Neural crest cell (in vitro differentiated cells): Measurements from ENCODE around the gene PDK2. TPM values are rescaled to one million over a fixed set of nuclear protein-coding genes. Genes with fewer than 3 reads are reported as not detected.

Source experiments
- DNase-seq: peaks from one replicate; pipeline ENCODE4 v3.0.0; 2021; ENCODE audit warnings: low read depth, mixed read lengths, low spot score
- H3K27ac Mint-ChIP-seq: one replicate; pipeline ENCODE4 v1.8.0; 2021; ENCODE audit warnings: mild to moderate bottlenecking, mixed read lengths; ENCODE audit not compliant: unreplicated experiment
- H3K27me3 Mint-ChIP-seq: 2 replicates; pipeline ENCODE4 v1.8.0; 2021; ENCODE audit warnings: low read depth, mild to moderate bottlenecking, mixed read lengths
- H3K36me3 Mint-ChIP-seq: 2 replicates; pipeline ENCODE4 v1.8.0; 2021; ENCODE audit warnings: low read depth, mild to moderate bottlenecking, mixed read lengths
- H3K4me1 Mint-ChIP-seq: 2 replicates; pipeline ENCODE4 v1.8.0; 2021; ENCODE audit warnings: mixed read lengths
- H3K4me3 Mint-ChIP-seq: one replicate; pipeline ENCODE4 v1.8.0; 2021; ENCODE audit warnings: mild to moderate bottlenecking, mixed read lengths
- H3K9me3 Mint-ChIP-seq: 2 replicates; pipeline ENCODE4 v1.8.0; 2021; ENCODE audit warnings: mixed read lengths
- total RNA-seq: library from RNA; stranded (reverse); gene quantifications from 2 replicates; pipeline ENCODE4 v1.2.1, GENCODE V29; 2021
- TF ChIP-seq, protein P1 (sequence below): fragments of 200-600 bp; sonication (generic); conservative IDR thresholded peaks from 2 replicates; pipeline ENCODE4 v1.5.0; 2021; ENCODE audit warnings: antibody characterized with exemption, mild to moderate bottlenecking

PDK2 gene
- total RNA-seq, 1 donor from 2014 or later, result 21.6 TPM

DNA sequence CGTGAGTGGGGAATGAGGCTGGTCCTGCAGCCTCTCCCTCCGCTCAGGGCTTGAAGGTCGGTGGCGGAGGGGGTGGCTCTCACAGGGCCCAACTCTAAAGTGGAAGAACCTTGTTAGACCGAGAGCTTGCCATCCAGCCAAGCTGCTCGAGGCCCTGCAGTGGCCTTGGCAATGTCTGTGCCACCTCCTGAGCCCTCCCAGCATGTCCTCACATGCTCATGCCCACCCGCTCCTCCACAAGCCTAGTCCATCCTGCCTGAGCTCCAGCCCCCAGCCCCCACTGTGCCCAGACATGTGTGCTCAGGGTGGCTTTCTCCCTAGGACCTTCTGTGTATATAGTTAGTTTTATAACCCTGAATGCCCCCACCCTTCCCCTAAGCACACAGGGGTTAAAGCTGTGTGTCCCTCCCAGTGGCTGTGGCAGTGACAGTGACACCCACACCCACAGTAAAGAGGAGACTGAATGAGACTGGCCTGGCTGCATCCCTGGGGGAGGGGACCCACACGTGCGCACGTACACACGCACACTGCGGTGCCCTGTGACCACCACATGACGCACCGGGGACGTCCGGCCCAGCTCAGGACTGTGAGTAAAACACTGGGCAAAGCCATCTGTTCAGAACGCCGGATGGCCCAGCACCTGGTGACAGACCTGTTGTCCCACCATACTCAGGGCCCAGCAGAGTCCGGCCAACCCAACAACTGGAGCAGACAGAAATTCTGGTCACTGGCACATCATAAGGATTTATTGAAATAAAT is 15.6 kb downstream of the PDK2 start:
- Mint-ChIP-seq H3K27ac (peak overlapping the region; percentile 71), H3K9me3 (no peaks in the 10 kb centered on the region), H3K4me1 (peaks cover 32% of the 10 kb centered on the region), H3K27me3 (peaks cover 4% of the 10 kb centered on the region), H3K4me3 (peak overlapping the region; percentile 56), H3K36me3 (no peaks in the 10 kb centered on the region)
- no peak for DNase-seq
- TF ChIP-seq, protein P1, sequence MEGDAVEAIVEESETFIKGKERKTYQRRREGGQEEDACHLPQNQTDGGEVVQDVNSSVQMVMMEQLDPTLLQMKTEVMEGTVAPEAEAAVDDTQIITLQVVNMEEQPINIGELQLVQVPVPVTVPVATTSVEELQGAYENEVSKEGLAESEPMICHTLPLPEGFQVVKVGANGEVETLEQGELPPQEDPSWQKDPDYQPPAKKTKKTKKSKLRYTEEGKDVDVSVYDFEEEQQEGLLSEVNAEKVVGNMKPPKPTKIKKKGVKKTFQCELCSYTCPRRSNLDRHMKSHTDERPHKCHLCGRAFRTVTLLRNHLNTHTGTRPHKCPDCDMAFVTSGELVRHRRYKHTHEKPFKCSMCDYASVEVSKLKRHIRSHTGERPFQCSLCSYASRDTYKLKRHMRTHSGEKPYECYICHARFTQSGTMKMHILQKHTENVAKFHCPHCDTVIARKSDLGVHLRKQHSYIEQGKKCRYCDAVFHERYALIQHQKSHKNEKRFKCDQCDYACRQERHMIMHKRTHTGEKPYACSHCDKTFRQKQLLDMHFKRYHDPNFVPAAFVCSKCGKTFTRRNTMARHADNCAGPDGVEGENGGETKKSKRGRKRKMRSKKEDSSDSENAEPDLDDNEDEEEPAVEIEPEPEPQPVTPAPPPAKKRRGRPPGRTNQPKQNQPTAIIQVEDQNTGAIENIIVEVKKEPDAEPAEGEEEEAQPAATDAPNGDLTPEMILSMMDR, result no peak

- Mint-ChIP-seq H3K4me3 (peak overlapping the region; percentile 49), H3K9me3 (no peaks in the 10 kb centered on the region), H3K27me3 (peaks cover 7% of the 10 kb centered on the region), H3K27ac (peak overlapping the region; percentile 81), H3K4me1 (peaks cover 31% of the 10 kb centered on the region), H3K36me3 (no peaks in the 10 kb centered on the region)
- TF ChIP-seq, protein P1, result no peak
- peak; percentile 32 for DNase-seq
Observed at GRCh38 chr17:50111673-50112655, 16.8 kb downstream of the PDK2 start.

DNA sequence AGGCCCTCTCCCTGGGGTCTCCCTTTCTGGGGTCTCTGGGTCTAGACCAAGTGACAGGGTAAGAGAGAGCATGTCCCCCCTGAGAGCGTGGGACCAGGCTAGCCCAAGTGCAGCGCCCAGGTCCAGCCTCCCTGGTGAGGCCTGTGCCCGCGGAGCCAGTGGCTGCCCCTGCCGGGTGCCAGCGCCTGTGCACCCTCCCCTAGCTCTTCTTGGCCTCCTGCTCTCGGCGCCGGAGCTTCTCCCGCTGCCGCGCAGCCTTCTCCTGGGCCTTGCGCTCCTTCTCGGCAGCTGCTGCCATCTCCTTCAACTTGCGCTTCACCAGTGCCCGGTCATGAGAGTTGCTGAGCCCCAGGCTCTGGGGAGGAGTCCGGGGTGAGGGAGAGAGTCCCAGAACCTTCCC is 17.5 kb downstream of the PDK2 start:
- Mint-ChIP-seq H3K27ac (no peak overlapping the region), H3K4me1 (peaks cover 33% of the 10 kb centered on the region), H3K36me3 (no peaks in the 10 kb centered on the region), H3K4me3 (no peak overlapping the region), H3K9me3 (no peaks in the 10 kb centered on the region), H3K27me3 (peaks cover 7% of the 10 kb centered on the region)
- TF ChIP-seq, protein P1, result no peak
- no peak for DNase-seq

DNA sequence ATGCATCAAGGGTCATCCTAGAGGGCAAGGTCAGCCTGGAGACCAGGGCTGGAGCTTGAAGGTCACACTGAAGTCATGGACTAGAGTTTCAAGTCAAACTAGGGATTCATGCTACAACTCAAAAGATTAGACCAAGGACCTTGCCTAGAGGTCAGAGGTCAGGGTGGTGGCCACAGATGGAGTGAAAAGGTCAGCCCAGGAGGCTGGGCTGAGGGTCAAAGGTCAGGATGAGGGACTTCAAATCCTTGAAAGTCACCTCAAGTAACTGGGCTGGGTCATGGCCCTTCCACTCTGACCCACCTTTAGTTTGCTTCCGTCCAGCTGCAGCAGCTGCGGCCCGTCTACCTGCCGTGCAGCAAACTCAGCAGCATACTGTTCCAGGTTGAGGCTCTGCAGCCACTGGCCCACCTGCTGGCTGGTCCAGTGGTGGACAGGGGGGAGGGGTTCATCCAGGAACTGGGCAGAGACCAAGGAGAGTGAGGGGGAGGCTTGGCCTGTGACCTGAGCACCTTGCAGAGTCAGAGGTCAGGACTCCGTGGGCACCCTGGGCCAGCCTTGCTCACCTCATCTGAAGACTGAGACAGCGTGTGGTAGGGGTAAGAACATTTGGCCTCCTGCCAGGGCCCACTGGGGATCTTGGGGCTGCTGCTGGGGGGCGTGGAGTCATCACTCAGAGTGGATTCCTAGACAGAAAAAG is 18.6 kb downstream of the PDK2 start:
- TF ChIP-seq, protein P1, result no peak
- no peak overlapping the region for H3K4me3 Mint-ChIP-seq
- peaks cover 12% of the 10 kb centered on the region for H3K27me3 Mint-ChIP-seq
- no peaks in the 10 kb centered on the region for H3K36me3 Mint-ChIP-seq
- peaks cover 33% of the 10 kb centered on the region for H3K4me1 Mint-ChIP-seq
- H3K27ac Mint-ChIP-seq, result no peak overlapping the region
- no peaks in the 10 kb centered on the region for H3K9me3 Mint-ChIP-seq
- DNase-seq, result no peak

- TF ChIP-seq, protein P1, result no peak
- H3K27me3 Mint-ChIP-seq, result peaks cover 12% of the 10 kb centered on the region
- H3K4me3 Mint-ChIP-seq, result no peak overlapping the region
- H3K36me3 Mint-ChIP-seq, result no peaks in the 10 kb centered on the region
- H3K9me3 Mint-ChIP-seq, result no peaks in the 10 kb centered on the region
- DNase-seq, result no peak
- peaks cover 33% of the 10 kb centered on the region for H3K4me1 Mint-ChIP-seq
- H3K27ac Mint-ChIP-seq, result no peak overlapping the region
Observed at GRCh38 chr17:50114401-50114800, 19.2 kb downstream of the PDK2 start.
